HEK293T (cell line): ENCODE data around the gene PPP2R5C.

Experiments
- BHLHE40 ChIP-seq: fragments of 450-650 bp; IDR thresholded peaks from 2 replicates; pipeline ENCODE4 v1.6.1; 2016; ENCODE audit warnings: mild to moderate bottlenecking, moderate library complexity, borderline replicate concordance
- ELF4 ChIP-seq: fragments of 450-650 bp; IDR thresholded peaks from 2 replicates; pipeline ENCODE4 v1.6.1; 2017; ENCODE audit warnings: antibody characterized with exemption
- FOXK2 ChIP-seq: fragments of 450-650 bp; IDR thresholded peaks from 2 replicates; pipeline ENCODE4 v1.6.1; 2016; ENCODE audit warnings: mild to moderate bottlenecking
- FOXM1 ChIP-seq: fragments of 450-650 bp; IDR thresholded peaks from 2 replicates; pipeline ENCODE4 v1.6.1; 2017; ENCODE audit warnings: mild to moderate bottlenecking, borderline replicate concordance
- HDGF ChIP-seq: fragments of 450-650 bp; IDR thresholded peaks from 2 replicates; pipeline ENCODE4 v1.6.1; 2017; ENCODE audit warnings: antibody characterized with exemption, borderline replicate concordance
- L3MBTL2 ChIP-seq: fragments of 450-650 bp; conservative IDR thresholded peaks from 2 replicates; pipeline ENCODE4 v1.6.1; 2016; ENCODE audit warnings: mild to moderate bottlenecking
- NFRKB ChIP-seq: fragments of 450-650 bp; IDR thresholded peaks from 2 replicates; pipeline ENCODE4 v1.6.1; 2016; ENCODE audit warnings: mild to moderate bottlenecking, moderate library complexity
- SP1 ChIP-seq: fragments of 450-650 bp; IDR thresholded peaks from 2 replicates; pipeline ENCODE4 v1.6.1; 2017
- TARDBP ChIP-seq: fragments of 450-650 bp; IDR thresholded peaks from 2 replicates; pipeline ENCODE4 v1.6.1; 2016
- ZNF384 ChIP-seq: fragments of 450-650 bp; IDR thresholded peaks from 2 replicates; pipeline ENCODE4 v1.6.1; 2016
- TF ChIP-seq, protein P1 (sequence below): fragments of 450-650 bp; IDR thresholded peaks from 2 replicates; pipeline ENCODE4 v1.6.1; 2016

DNA sequence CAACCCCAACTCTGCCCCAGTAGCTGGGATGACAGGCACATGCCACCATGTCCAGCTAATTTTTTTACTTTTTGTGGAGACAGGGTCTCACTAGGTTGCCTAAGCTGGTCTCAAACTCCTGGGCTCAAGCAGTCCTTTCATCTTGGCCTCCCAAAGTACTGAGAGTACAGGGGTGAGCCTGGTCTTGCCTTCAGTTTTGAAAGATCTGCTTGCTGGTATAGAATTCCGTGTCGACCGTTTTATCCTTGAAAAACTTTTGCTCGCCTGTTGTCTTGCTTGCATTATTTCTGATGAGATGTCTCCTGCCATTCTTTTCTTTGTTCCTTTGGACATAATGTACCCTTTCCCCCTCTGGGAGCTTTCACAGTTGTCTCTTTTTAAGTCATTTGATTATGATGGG, 110.8 kb downstream of the PPP2R5C start:
- no peak for TF ChIP-seq ELF4
- TF ChIP-seq ZNF384, result no peak
- TF ChIP-seq FOXK2, result no peak
- TF ChIP-seq NFRKB, result no peak
- no peak for TF ChIP-seq HDGF
- no peak for TF ChIP-seq SP1
- TF ChIP-seq L3MBTL2, result no peak
- TF ChIP-seq FOXM1, result no peak
- TF ChIP-seq TARDBP, result no peak
- TF ChIP-seq, protein P1, sequence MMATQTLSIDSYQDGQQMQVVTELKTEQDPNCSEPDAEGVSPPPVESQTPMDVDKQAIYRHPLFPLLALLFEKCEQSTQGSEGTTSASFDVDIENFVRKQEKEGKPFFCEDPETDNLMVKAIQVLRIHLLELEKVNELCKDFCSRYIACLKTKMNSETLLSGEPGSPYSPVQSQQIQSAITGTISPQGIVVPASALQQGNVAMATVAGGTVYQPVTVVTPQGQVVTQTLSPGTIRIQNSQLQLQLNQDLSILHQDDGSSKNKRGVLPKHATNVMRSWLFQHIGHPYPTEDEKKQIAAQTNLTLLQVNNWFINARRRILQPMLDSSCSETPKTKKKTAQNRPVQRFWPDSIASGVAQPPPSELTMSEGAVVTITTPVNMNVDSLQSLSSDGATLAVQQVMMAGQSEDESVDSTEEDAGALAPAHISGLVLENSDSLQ, result no peak
- TF ChIP-seq BHLHE40, result no peak
